Caco-2 (cell line): ENCODE data around the gene TMPRSS5. TPM values are rescaled to one million over a fixed set of nuclear protein-coding genes. Genes with fewer than 3 reads are reported as not detected.

Experiments used
- BruUV-seq: library from RNA; stranded (reverse); fragments of 400-500 nt; replicated peaks from 2 replicates; lab custom pipeline; 2021; lab: Mats Ljungman, UMichigan
- CTCF ChIA-PET: fragments of 300-600 bp; sonication (Branson Sonifier 250); formaldehyde crosslinking; loops from one replicate; lab custom pipeline; 2022; ENCODE audit warnings: antibody characterized with exemption; lab: Charles Lee
- POLR2A ChIA-PET: fragments of 300-600 bp; sonication (Branson Sonifier 250); formaldehyde crosslinking; loops from one replicate; lab custom pipeline; 2022; ENCODE audit warnings: antibody characterized with exemption; lab: Charles Lee
- DNase-seq, 2 experiments: peaks; one replicate each; pipeline versions ENCODE4 v3.0.0 to v3.0.0-alpha.2; 2020 to 2022
- H3K27me3 ChIP-seq: replicated peaks from 2 replicates; pipeline ENCODE4 v1.6.0; 2011; ENCODE audit warnings: low read length; ENCODE audit not compliant: control insufficient read depth, insufficient read depth
- H3K36me3 ChIP-seq: 2 replicates; pipeline ENCODE4 v1.5.1; 2011; ENCODE audit warnings: low read length; ENCODE audit not compliant: control insufficient read depth, insufficient read depth
- H3K4me1 ChIP-seq: fragments of 250-450 bp; sonication (Bioruptor Pico); 2 replicates; pipeline ENCODE4 v1.5.1; 2020; ENCODE audit warnings: mild to moderate bottlenecking
- H3K4me3 ChIP-seq: 2 replicates; pipeline ENCODE4 v1.5.1; 2011; ENCODE audit warnings: low read depth, mild to moderate bottlenecking, control low read depth, low read length
- H3K9me3 ChIP-seq: fragments of 250-450 bp; sonication (Bioruptor Pico); 2 replicates; pipeline ENCODE4 v1.5.1; 2020; ENCODE audit warnings: mild to moderate bottlenecking, moderate library complexity
- H3K27ac Mint-ChIP-seq: one replicate; pipeline ENCODE4 v1.8.0; 2022; ENCODE audit warnings: mixed read lengths; ENCODE audit not compliant: unreplicated experiment
- H3K27me3 Mint-ChIP-seq: one replicate; pipeline ENCODE4 v1.8.0; 2022; ENCODE audit warnings: mixed read lengths; ENCODE audit not compliant: insufficient read depth, unreplicated experiment
- H3K36me3 Mint-ChIP-seq: one replicate; pipeline ENCODE4 v1.8.0; 2022; ENCODE audit warnings: mild to moderate bottlenecking, mixed read lengths; ENCODE audit not compliant: insufficient read depth, unreplicated experiment
- H3K4me1 Mint-ChIP-seq: one replicate; pipeline ENCODE4 v1.8.0; 2022; ENCODE audit warnings: low read depth, mixed read lengths; ENCODE audit not compliant: unreplicated experiment
- H3K4me3 Mint-ChIP-seq: one replicate; pipeline ENCODE4 v1.8.0; 2022; ENCODE audit warnings: mild to moderate bottlenecking, moderate library complexity, mixed read lengths; ENCODE audit not compliant: unreplicated experiment
- H3K9me3 Mint-ChIP-seq: one replicate; pipeline ENCODE4 v1.8.0; 2022; ENCODE audit warnings: mixed read lengths; ENCODE audit not compliant: unreplicated experiment
- CTCF ChIP-seq, 2 experiments: fragments of 200-600 bp in 1 of 2; IDR thresholded peaks; 1 replicate in 1 of 2; 2 replicates in 1 of 2; pipeline versions ENCODE4 v1.5.1 to v1.8.0; 2011 to 2022; ENCODE audit warnings: antibody characterized with exemption in 1 of 2, control low read depth in 1 of 2, inconsistent platforms in 1 of 2, low read depth in 1 of 2, low read length in 1 of 2, mild to moderate bottlenecking in 1 of 2, moderate library complexity in 1 of 2; ENCODE audit not compliant: insufficient read depth in 1 of 2, severe bottlenecking in 1 of 2, unreplicated experiment in 1 of 2
- intact Hi-C: fragments of 100-400 bp; cut with micrococcal nuclease; formaldehyde crosslinking; loops from one replicate; pipeline ENCODE4 v1.10.0; 2022; ENCODE audit not compliant: unreplicated experiment
- total RNA-seq: library from RNA; stranded (reverse); gene quantifications from 2 replicates; pipeline ENCODE4 v1.2.3, GENCODE V29; 2022

Gene TMPRSS5
- total RNA-seq, 1 experiment from 2014 or later: 2.4 TPM

- ChIA-PET POLR2A (no interaction called here), CTCF (no interaction called here)
- Mint-ChIP-seq H3K4me3 (no peak overlapping the region), H3K9me3 (no peaks in the 10 kb centered on the region), H3K36me3 (no peaks in the 10 kb centered on the region), H3K4me1 (peaks cover 8% of the 10 kb centered on the region), H3K27me3 (no peaks in the 10 kb centered on the region), H3K27ac (no peak overlapping the region)
- Histone ChIP-seq H3K27me3 (no peaks in the 10 kb centered on the region), H3K4me1 (peaks cover 10% of the 10 kb centered on the region), H3K4me3 (no peak overlapping the region), H3K36me3 (peaks cover 4% of the 10 kb centered on the region), H3K9me3 (no peaks in the 10 kb centered on the region)
- intact Hi-C loops: no loop called here
- no peak for TF ChIP-seq CTCF (IDR thresholded peaks at IDR 0.05; ENCODE audit: insufficient read depth in 1 of 2, low read depth in 1 of 2, low read length in 1 of 2, severe bottlenecking in 1 of 2, unreplicated experiment in 1 of 2)
- BruUV-seq: no TSS peak
- no peak for DNase-seq
These were observed 13.1 kb downstream of the TMPRSS5 start for GRCh38 chr11:113693030-113693429.

GRCh38 chr11:113690619-113691569, 15.2 kb downstream of the TMPRSS5 start:
- Histone ChIP-seq H3K36me3 (peaks cover 2% of the 10 kb centered on the region), H3K4me3 (no peak overlapping the region), H3K9me3 (no peaks in the 10 kb centered on the region), H3K4me1 (peaks cover 14% of the 10 kb centered on the region), H3K27me3 (no peaks in the 10 kb centered on the region)
- DNase-seq: peak; percentile 60 to 80
- Mint-ChIP-seq H3K27ac (peak overlapping the region; percentile 85), H3K36me3 (no peaks in the 10 kb centered on the region), H3K4me1 (peaks cover 8% of the 10 kb centered on the region), H3K9me3 (no peaks in the 10 kb centered on the region), H3K27me3 (no peaks in the 10 kb centered on the region), H3K4me3 (no peak overlapping the region)
- CTCF ChIA-PET: no interaction called here
- intact Hi-C loops: no loop called here
- BruUV-seq: no TSS peak
- TF ChIP-seq CTCF (IDR thresholded peaks at IDR 0.05; ENCODE audit: insufficient read depth in 1 of 2, low read depth in 1 of 2, low read length in 1 of 2, severe bottlenecking in 1 of 2, unreplicated experiment in 1 of 2): peak; percentile 73 to 85
- POLR2A ChIA-PET: no interaction called here

- TF ChIP-seq CTCF (IDR thresholded peaks at IDR 0.05; ENCODE audit: insufficient read depth in 1 of 2, low read depth in 1 of 2, low read length in 1 of 2, severe bottlenecking in 1 of 2, unreplicated experiment in 1 of 2): no peak
- peaks cover 8% of the 10 kb centered on the region for H3K4me1 Mint-ChIP-seq
- no peaks in the 10 kb centered on the region for H3K36me3 Mint-ChIP-seq
- Histone ChIP-seq H3K27me3 (no peaks in the 10 kb centered on the region), H3K4me1 (peaks cover 14% of the 10 kb centered on the region), H3K4me3 (no peak overlapping the region), H3K9me3 (no peaks in the 10 kb centered on the region), H3K36me3 (peaks cover 2% of the 10 kb centered on the region)
- H3K9me3 Mint-ChIP-seq: no peaks in the 10 kb centered on the region
- no peak overlapping the region for H3K4me3 Mint-ChIP-seq
- POLR2A ChIA-PET: no interaction called here
- intact Hi-C loops: no loop called here
- CTCF ChIA-PET: interaction anchor here (0.6 to 0.7 kb wide), 3 partner anchors 20 to 150 kb away, joined by 3 to 7 read pairs (median 3); no protein-coding TSS in a partner anchor
- H3K27ac Mint-ChIP-seq: peak overlapping the region; percentile 85
- no peak for DNase-seq
- H3K27me3 Mint-ChIP-seq: no peaks in the 10 kb centered on the region
- no TSS peak for BruUV-seq
These were observed 16.1 kb downstream of the TMPRSS5 start for GRCh38 chr11:113689768-113690618.
